Common myeloid progenitor, CD34-positive (primary cell): ENCODE measurements around the gene OCRL.

ENCODE experiments used
- CTCF ChIA-PET: fragments of 350-600 bp; sonication (Branson Sonifier 250); formaldehyde crosslinking; loops from one replicate; lab custom pipeline; 2021; ENCODE audit warnings: antibody characterized with exemption; lab: Charles Lee
- POLR2A ChIA-PET: fragments of 350-600 bp; sonication (Branson Sonifier 250); formaldehyde crosslinking; loops from one replicate; lab custom pipeline; 2021; ENCODE audit warnings: antibody characterized with exemption; lab: Charles Lee
- DNase-seq, 3 donors: peaks; one replicate each; pipeline versions ENCODE4 v3.0.0 to v3.0.0-alpha.2; 2013
- H3K27ac ChIP-seq, 2 experiments: 1 replicate in 1 of 2; 2 replicates in 1 of 2; pipeline ENCODE4 v1.7.0; 2013; ENCODE audit warnings: inconsistent platforms in 2 of 2, low read length in 2 of 2, mild to moderate bottlenecking in 2 of 2, low read depth in 1 of 2, moderate library complexity in 1 of 2; ENCODE audit not compliant: severe bottlenecking in 2 of 2, insufficient read depth in 1 of 2, poor library complexity in 1 of 2
- H3K27me3 ChIP-seq, 5 experiments: replicated peaks in 2 of 5; 1 replicate in 3 of 5; 2 replicates in 2 of 5; pipeline versions ENCODE4 v1.6.1 to v1.7.0; 2013; ENCODE audit warnings: low read length in 4 of 5, mild to moderate bottlenecking in 2 of 5, moderate library complexity in 2 of 5, inconsistent platforms in 1 of 5; ENCODE audit not compliant: insufficient read depth in 5 of 5, control insufficient read depth in 4 of 5
- H3K36me3 ChIP-seq, 4 experiments: 1 replicate in 2 of 4; 2 replicates in 2 of 4; pipeline versions ENCODE4 v1.6.1 to v1.7.0; 2013; ENCODE audit warnings: low read length in 3 of 4, control low read depth in 1 of 4, mild to moderate bottlenecking in 1 of 4; ENCODE audit not compliant: control insufficient read depth in 4 of 4, insufficient read depth in 4 of 4
- H3K4me1 ChIP-seq, 4 experiments: 1 replicate in 3 of 4; 2 replicates in 1 of 4; pipeline versions ENCODE4 v1.6.1 to v1.7.1; 2013; ENCODE audit warnings: low read length in 3 of 4, mild to moderate bottlenecking in 3 of 4, control low read depth in 1 of 4, inconsistent platforms in 1 of 4, moderate library complexity in 1 of 4; ENCODE audit not compliant: control insufficient read depth in 4 of 4, insufficient read depth in 4 of 4; ENCODE audit errors: control extremely low read depth in 1 of 4
- H3K4me3 ChIP-seq, 7 experiments: 1 replicate in 4 of 7; 2 replicates in 3 of 7; pipeline versions ENCODE4 v1.5.1 to v1.7.0; 2013; ENCODE audit warnings: mild to moderate bottlenecking in 7 of 7, low read length in 6 of 7, moderate library complexity in 6 of 7, inconsistent platforms in 2 of 7, low read depth in 2 of 7, control low read depth in 1 of 7; ENCODE audit not compliant: insufficient read depth in 4 of 7, control insufficient read depth in 1 of 7; ENCODE audit errors: extremely low read depth in 1 of 7
- H3K9me3 ChIP-seq, 5 experiments: 1 replicate in 4 of 5; 2 replicates in 1 of 5; pipeline versions ENCODE4 v1.6.1 to v1.7.1; 2013; ENCODE audit warnings: low read length in 4 of 5, mild to moderate bottlenecking in 2 of 5, inconsistent platforms in 1 of 5, low read depth in 1 of 5, moderate library complexity in 1 of 5; ENCODE audit not compliant: control insufficient read depth in 4 of 5, insufficient read depth in 2 of 5; ENCODE audit errors: control extremely low read depth in 1 of 5
- WGBS: methylation state at CpG from one replicate; pipeline ENCODE4 v1.1.5; 2013; ENCODE audit not compliant: insufficient coverage; 5-methylcytosine and 5-hydroxymethylcytosine counted together

OCRL gene

GRCh38 chrX:129618997-129619396 is 78.9 kb downstream of the OCRL start:
- ChIA-PET POLR2A (no interaction called here), CTCF (interaction anchor here (0.7 to 1.9 kb wide), 2 partner anchors 9 to 17 kb away, joined by 4 to 5 read pairs; no protein-coding TSS in a partner anchor)
- 92% methylated on average over 3 of the region's 4 CpGs for WGBS
- Histone ChIP-seq H3K4me1 (peaks cover 0 to 13% (median 8%) of the 10 kb centered on the region in 4 experiments), H3K9me3 (no peaks in the 10 kb centered on the region), H3K27ac (no peak overlapping the region), H3K36me3 (no peaks in the 10 kb centered on the region), H3K27me3 (no peaks in the 10 kb centered on the region), H3K4me3 (no peak overlapping the region)
- DNase-seq, result no peak

- ChIA-PET CTCF (interaction anchor here (1.6 to 1.7 kb wide), 2 partner anchors 15 to 16 kb away, joined by 5 read pairs; no protein-coding TSS in a partner anchor), POLR2A (no interaction called here)
- 60% methylated on average over 9 of the region's 10 CpGs for WGBS
- H3K36me3 ChIP-seq, result no peaks in the 10 kb centered on the region
- peaks cover 0 to 2% (median 0%) of the 10 kb centered on the region in 4 experiments for H3K4me1 ChIP-seq
- H3K27me3 ChIP-seq, result no peaks in the 10 kb centered on the region
- DNase-seq, result peak in 2 of 3 donors; percentile 74 to 76
- no peak overlapping the region for H3K27ac ChIP-seq
- no peak overlapping the region for H3K4me3 ChIP-seq
- H3K9me3 ChIP-seq, result no peaks in the 10 kb centered on the region
These were observed 82.8 kb downstream of the OCRL start for GRCh38 chrX:129622757-129623301.

GRCh38 chrX:129626026-129626425 is 86.0 kb downstream of the OCRL start:
- Histone ChIP-seq H3K27ac (no peak overlapping the region), H3K27me3 (no peaks in the 10 kb centered on the region), H3K36me3 (no peaks in the 10 kb centered on the region), H3K9me3 (no peaks in the 10 kb centered on the region), H3K4me1 (peaks cover 0 to 2% (median 0%) of the 10 kb centered on the region in 4 experiments), H3K4me3 (no peak overlapping the region)
- CTCF ChIA-PET, result interaction anchor here (0.9 to 2.3 kb wide), 4 partner anchors 10 to 21 kb away, joined by 3 to 9 read pairs (median 4); no protein-coding TSS in a partner anchor
- POLR2A ChIA-PET, result no interaction called here
- peak in 1 of 3 donors; percentile 42 for DNase-seq
- WGBS, result no CpG with 5 or more reads among the region's 3 CpGs

- ChIA-PET CTCF (interaction anchor here (1.4 kb wide), 1 partner anchor 14 kb away, joined by 3 read pairs; no protein-coding TSS in a partner anchor), POLR2A (no interaction called here)
- WGBS, result 40% methylated on average over 1 of the region's 7 CpGs
These were observed 89.8 kb downstream of the OCRL start for GRCh38 chrX:129629837-129630236.

GRCh38 chrX:129631849-129632248 is 91.8 kb downstream of the OCRL start:
- Histone ChIP-seq H3K4me3 (no peak overlapping the region), H3K36me3 (no peaks in the 10 kb centered on the region), H3K4me1 (peaks cover 0 to 2% (median 0%) of the 10 kb centered on the region in 4 experiments), H3K9me3 (no peaks in the 10 kb centered on the region), H3K27me3 (no peaks in the 10 kb centered on the region), H3K27ac (no peak overlapping the region)
- ChIA-PET CTCF (interaction anchor here (0.9 to 1.5 kb wide), 4 partner anchors 16 to 124 kb away, joined by 3 to 5 read pairs (median 3); partner anchors contain the start of gene XPNPEP2), POLR2A (no interaction called here)
- 97% methylated on average over 5 of the region's 5 CpGs for WGBS
- no peak for DNase-seq

More at GRCh38 chrX:129629837-129630236, 89.8 kb downstream of the OCRL start:
- DNase-seq, result no peak
- Histone ChIP-seq H3K4me1 (peaks cover 0 to 2% (median 0%) of the 10 kb centered on the region in 4 experiments), H3K4me3 (no peak overlapping the region), H3K36me3 (no peaks in the 10 kb centered on the region), H3K9me3 (no peaks in the 10 kb centered on the region), H3K27me3 (no peaks in the 10 kb centered on the region), H3K27ac (no peak overlapping the region)

- H3K9me3 ChIP-seq, result no peaks in the 10 kb centered on the region
- no peak overlapping the region for H3K4me3 ChIP-seq
- H3K4me1 ChIP-seq, result peaks cover 0 to 2% (median 0%) of the 10 kb centered on the region in 4 experiments
- H3K27me3 ChIP-seq, result no peaks in the 10 kb centered on the region
- ChIA-PET CTCF (interaction anchor here (1.3 to 1.5 kb wide), 3 partner anchors 17 to 123 kb away, joined by 3 to 5 read pairs (median 3); partner anchors contain the start of gene XPNPEP2), POLR2A (no interaction called here)
- no peak overlapping the region for H3K27ac ChIP-seq
- no peak for DNase-seq
- 94% methylated on average over 2 of the region's 7 CpGs for WGBS
- H3K36me3 ChIP-seq, result no peaks in the 10 kb centered on the region
These were observed 92.4 kb downstream of the OCRL start for GRCh38 chrX:129632443-129632842.

GRCh38 chrX:129634541-129634940 is 94.5 kb downstream of the OCRL start:
- peaks cover 0 to 2% (median 0%) of the 10 kb centered on the region in 4 experiments for H3K4me1 ChIP-seq
- POLR2A ChIA-PET, result no interaction called here
- DNase-seq, result no peak
- no peaks in the 10 kb centered on the region for H3K9me3 ChIP-seq
- no peak overlapping the region for H3K4me3 ChIP-seq
- H3K27ac ChIP-seq, result no peak overlapping the region
- no peaks in the 10 kb centered on the region for H3K27me3 ChIP-seq
- no peaks in the 10 kb centered on the region for H3K36me3 ChIP-seq
- 86% methylated on average over 7 of the region's 7 CpGs for WGBS
- CTCF ChIA-PET, result interaction anchor here (1.2 to 1.6 kb wide), 3 partner anchors 21 to 92 kb away, joined by 3 to 4 read pairs (median 4); partner anchors contain the start of gene APLN
